K562 (cell line): ENCODE data around the gene PPP1CB. TPM values are rescaled to one million over a fixed set of nuclear protein-coding genes. Genes with fewer than 3 reads are reported as not detected.

ENCODE experiments used
- ATAC-seq: fragments of 200-7000 bp; cut with Tn5 transposase; 3 replicates; pipeline ENCODE4 v1.9.1; 2020; ENCODE audit warnings: moderate library complexity
- BruUV-seq: library from RNA; stranded (reverse); fragments of 400-500 nt; replicated peaks from 2 replicates; lab custom pipeline; 2021; lab: Mats Ljungman, UMichigan
- CTCF ChIA-PET: fragments of 300-600 bp; formaldehyde crosslinking; extraction: SDS; loops from one replicate; lab custom pipeline; 2021; ENCODE audit warnings: low intra/inter-chr PET ratio; lab: Yijun Ruan, JAX
- POLR2A ChIA-PET: fragments of 300-600, 350-650 bp; sonication (Branson Sonifier 250); formaldehyde crosslinking; extraction: SDS; loops from one replicate; lab custom pipeline; 2021; ENCODE audit warnings: antibody characterized with exemption, inconsistent platforms; lab: Yijun Ruan, JAX
- DNase-seq, 4 experiments: peaks; one replicate each; pipeline versions ENCODE4 v3.0.0 to v3.0.0-alpha.2; 2011 to 2018; ENCODE audit warnings: low spot score in 3 of 4, mixed read lengths in 3 of 4; ENCODE audit errors: extremely low read depth in 1 of 4
- FAIRE-seq: peaks from 2 replicates; lab custom pipeline; 2011; peaks lifted over from hg19 to GRCh38; lab: Jason Lieb, UNC
- H2AFZ ChIP-seq: 2 replicates; pipeline ENCODE4 v1.6.0; 2011; ENCODE audit warnings: low read depth, low read length, control low read depth, inconsistent platforms
- H3K27ac ChIP-seq: fragments of 200-600 bp; 3 replicates; pipeline ENCODE4 v1.8.0; 2011; ENCODE audit warnings: low read depth, mild to moderate bottlenecking, control low read depth, inconsistent platforms, low read length, moderate library complexity, mixed read lengths; ENCODE audit errors: extremely low read depth
- H3K27me3 ChIP-seq, 2 experiments: fragments of 300-600 bp in 1 of 2; 2 replicates in 1 of 2; 3 replicates in 1 of 2; pipeline versions ENCODE4 v1.6.0 to v1.8.0; 2011; ENCODE audit warnings: inconsistent platforms in 2 of 2, low read length in 2 of 2, mild to moderate bottlenecking in 1 of 2, mixed read lengths in 1 of 2, moderate library complexity in 1 of 2; ENCODE audit not compliant: control insufficient read depth in 2 of 2, insufficient read depth in 2 of 2
- H3K36me3 ChIP-seq: fragments of 300-600 bp; 3 replicates; pipeline ENCODE4 v1.8.0; 2011; ENCODE audit warnings: mild to moderate bottlenecking, low read length, inconsistent platforms; ENCODE audit not compliant: control insufficient read depth, insufficient read depth
- H3K4me1 ChIP-seq, 2 experiments: fragments of 200-600 bp in 1 of 2; replicated peaks in 1 of 2; 2 replicates in 1 of 2; 3 replicates in 1 of 2; pipeline versions ENCODE4 v1.5.1 to v1.8.0; 2011; ENCODE audit warnings: inconsistent platforms in 2 of 2, low read length in 2 of 2, mild to moderate bottlenecking in 1 of 2, mixed read lengths in 1 of 2, moderate library complexity in 1 of 2; ENCODE audit not compliant: control insufficient read depth in 2 of 2, insufficient read depth in 2 of 2
- H3K4me2 ChIP-seq: 2 replicates; pipeline ENCODE4 v1.6.1; 2011; ENCODE audit warnings: low read length, control low read depth, inconsistent platforms, mixed read lengths; ENCODE audit not compliant: insufficient read depth
- H3K4me3 ChIP-seq: fragments of 200-600 bp; sonication (generic), shearing (Covaris generic); 2 replicates; pipeline ENCODE4 v1.5.1; 2016; ENCODE audit warnings: control low read depth, inconsistent platforms
- H3K79me2 ChIP-seq: fragments of 200-600 bp; 3 replicates; pipeline ENCODE4 v1.8.0; 2011; ENCODE audit warnings: low read length, inconsistent platforms; ENCODE audit not compliant: control insufficient read depth, insufficient read depth
- H3K9ac ChIP-seq, 2 experiments: 2 replicates each; pipeline versions ENCODE4 v1.6.0 to v1.6.1; 2011; ENCODE audit warnings: low read depth in 2 of 2, low read length in 2 of 2, control low read depth in 1 of 2, inconsistent platforms in 1 of 2, mild to moderate bottlenecking in 1 of 2, mixed read lengths in 1 of 2; ENCODE audit not compliant: insufficient read depth in 1 of 2
- H3K9me1 ChIP-seq: one replicate; pipeline ENCODE4 v1.6.0; 2011; ENCODE audit warnings: inconsistent platforms, mild to moderate bottlenecking, low read length, moderate library complexity; ENCODE audit not compliant: control insufficient read depth, insufficient read depth
- H3K9me3 ChIP-seq: replicated peaks from 2 replicates; pipeline ENCODE4 v1.5.1; 2011; ENCODE audit warnings: low read depth, low read length, inconsistent platforms; ENCODE audit not compliant: control insufficient read depth, insufficient read depth
- H4K20me1 ChIP-seq: replicated peaks from 2 replicates; pipeline ENCODE4 v1.6.1; 2011; ENCODE audit warnings: low read length, inconsistent platforms, mixed read lengths; ENCODE audit not compliant: control insufficient read depth, insufficient read depth
- DNMT1 ChIP-seq: fragments of 450-650 bp; IDR thresholded peaks from 2 replicates; pipeline ENCODE4 v1.6.1; 2016; ENCODE audit warnings: antibody characterized with exemption, mild to moderate bottlenecking
- PCBP2 ChIP-seq: fragments of 200-400 bp; formaldehyde crosslinking; IDR thresholded peaks from 2 replicates; pipeline ENCODE4 v1.6.1; 2018; ENCODE audit warnings: low read length, low read depth, mild to moderate bottlenecking, moderate library complexity; ENCODE audit not compliant: poor library complexity, severe bottlenecking
- PTTG1 ChIP-seq: fragments of 450-650 bp; IDR thresholded peaks from 2 replicates; pipeline ENCODE4 v1.6.1; 2016; ENCODE audit warnings: low read depth, mild to moderate bottlenecking, missing genetic modification characterization, missing compliant biosample characterization
- ZBED1 ChIP-seq: IDR thresholded peaks from 2 replicates; pipeline ENCODE4 v1.6.1; 2014
- ZNF644 ChIP-seq: fragments of 200-800 bp; sonication (Bioruptor generic); IDR thresholded peaks from 2 replicates; pipeline ENCODE4 v1.6.1; 2016; ENCODE audit warnings: low read depth, missing genetic modification characterization, missing compliant biosample characterization
- ZNF668 ChIP-seq: fragments of 250-450 bp; sonication (Bioruptor Pico); IDR thresholded peaks from 2 replicates; pipeline ENCODE4 v1.8.0; 2022; ENCODE audit warnings: mild to moderate bottlenecking, inconsistent platforms
- WGBS: fragments of 100-300 bp; shearing (Covaris generic); methylation state at CpG from one replicate; pipeline ENCODE4 v1.1.6; 2016; ENCODE audit warnings: low coverage, mixed read lengths; ENCODE audit not compliant: insufficient coverage; ENCODE audit errors: missing lambda C conversion rate; 5-methylcytosine and 5-hydroxymethylcytosine counted together
- in situ Hi-C: fragments of 300-500 bp; cut with MboI; formaldehyde crosslinking; loops from 4 replicates; pipeline ENCODE4 v1.15.0; 2018; ENCODE audit warnings: inconsistent platforms, mixed read lengths
- intact Hi-C: fragments of 100-400 bp; cut with micrococcal nuclease; formaldehyde crosslinking; loops from 2 replicates; pipeline ENCODE4 v1.14.2; 2022
- polyA plus RNA-seq, 8 experiments: library from polyadenylated mRNA; depleted of rRNA in 4 of 8; stranded (reverse) in 5 of 8; unstranded in 3 of 8; fragments of >200 nt; fragmentation: Nextera tagmentation in 2 of 8; fragmentation: Illumina TruSeq in 1 of 8; extraction: Ambion mirVana in 2 of 8; extraction: Trizol in 1 of 8; gene quantifications; 2 replicates each; pipeline versions ENCODE4 v1.2.1 to v1.2.3, GENCODE V29; 2011 to 2014; ENCODE audit warnings: inconsistent platforms in 1 of 8, missing spikeins in 1 of 8
- total RNA-seq, 7 experiments: library from RNA; depleted of rRNA in 6 of 7; stranded (reverse); fragments of >200 nt in 6 of 7; fragmentation: Illumina TruSeq in 2 of 7; extraction: Trizol in 2 of 7; gene quantifications; 2 replicates each; pipeline versions ENCODE4 v1.2.1 to v1.2.3, GENCODE V29; 2011 to 2021; ENCODE audit warnings: low replicate concordance in 1 of 7
- TF ChIP-seq, protein P1 (sequence below): fragments of 250-450 bp; sonication (Bioruptor Pico); IDR thresholded peaks from 2 replicates; pipeline ENCODE4 v1.9.0; 2021; ENCODE audit warnings: mild to moderate bottlenecking, inconsistent platforms
- TF ChIP-seq, protein P2 (sequence below), 2 experiments: fragments of 450-650 bp; IDR thresholded peaks; 2 replicates each; pipeline ENCODE4 v1.6.1; 2018; ENCODE audit warnings: mild to moderate bottlenecking in 2 of 2, low read depth in 1 of 2; ENCODE audit not compliant: partially characterized antibody in 2 of 2
- TF ChIP-seq, protein P3 (sequence below): fragments of 450-650 bp; formaldehyde crosslinking; IDR thresholded peaks from 2 replicates; pipeline ENCODE4 v1.4.0; 2022; ENCODE audit warnings: missing genetic modification characterization

PPP1CB gene
- total and polyA plus RNA-seq, 9 of the 15 experiments (the other 6 are each of a cell fraction or from before 2014, with no cell fraction given) = 25.6 to 118 (median 58.9) TPM

DNA sequence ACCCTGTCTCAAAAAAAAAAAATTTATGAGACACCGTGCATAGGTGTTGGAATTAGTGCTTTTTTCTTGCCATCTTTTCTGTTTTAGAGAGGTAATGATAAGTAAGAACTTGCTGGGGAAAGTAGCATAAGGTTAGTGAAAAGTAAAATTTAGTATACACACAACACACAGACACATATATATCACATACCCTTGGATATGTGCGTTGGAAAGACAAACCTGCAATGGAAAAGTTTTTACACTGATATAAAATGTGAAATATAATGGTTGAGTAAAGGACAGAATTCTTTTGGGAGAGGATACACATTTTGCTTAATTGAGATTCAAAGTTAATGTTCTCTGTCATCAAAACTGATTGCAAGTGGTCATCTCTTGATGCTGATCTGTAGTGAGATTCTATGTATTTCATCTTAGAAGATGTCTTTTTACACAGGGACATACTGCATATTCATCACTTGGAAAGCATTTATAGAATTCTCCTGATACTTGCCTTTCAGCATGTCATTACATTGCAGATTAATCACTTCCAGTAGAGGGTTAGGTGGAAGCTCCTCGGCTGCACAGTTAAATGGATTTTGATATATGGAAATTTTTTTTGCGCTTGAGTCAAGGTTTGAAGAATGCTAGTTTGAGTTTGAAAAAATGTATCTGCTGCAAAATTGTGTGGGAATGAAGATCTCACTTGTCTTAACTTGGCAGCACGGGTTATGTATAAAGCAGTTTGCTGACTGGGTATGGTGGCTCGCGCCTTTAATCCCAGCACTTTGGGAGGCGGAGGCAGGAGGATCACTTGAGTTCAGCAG is 13.5 kb downstream of the PPP1CB start:
- H3K4me2 ChIP-seq = no peak overlapping the region
- H3K27me3 ChIP-seq = no peaks in the 10 kb centered on the region
- WGBS = 87% methylated on average over 8 of the region's 8 CpGs
- no peaks in the 10 kb centered on the region for H3K9me1 ChIP-seq
- no peak overlapping the region for H3K9ac ChIP-seq
- no peaks in the 10 kb centered on the region; the same call in 1 of the 2 replicates for H4K20me1 ChIP-seq
- no peak for ATAC-seq
- intact Hi-C loops (no loop called here), in situ Hi-C loops (loop anchor here (25.0 kb wide), 1 partner anchor 178 kb away; no protein-coding TSS in a partner anchor)
- H3K9me3 ChIP-seq = no peaks in the 10 kb centered on the region
- peaks cover 97% of the 10 kb centered on the region for H3K79me2 ChIP-seq
- no peak overlapping the region for H3K4me3 ChIP-seq
- FAIRE-seq = no peak
- BruUV-seq = no TSS peak
- ChIA-PET POLR2A (interaction anchor here (0.7 to 1.6 kb wide), 2 partner anchors 13 to 19 kb away, joined by 3 to 5 read pairs; partner anchors contain the start of gene PPP1CB), CTCF (no interaction called here)
- H3K27ac ChIP-seq = no peak overlapping the region
- peaks cover 0 to 4% of the 10 kb centered on the region in 2 experiments; a peak in 1 of 5 replicates for H3K4me1 ChIP-seq
- no peak overlapping the region for H2AFZ ChIP-seq
- no peak for DNase-seq
- H3K36me3 ChIP-seq = peaks cover 19% of the 10 kb centered on the region
- no peak for TF ChIP-seq PTTG1 (tag)
- TF ChIP-seq, protein P1, sequence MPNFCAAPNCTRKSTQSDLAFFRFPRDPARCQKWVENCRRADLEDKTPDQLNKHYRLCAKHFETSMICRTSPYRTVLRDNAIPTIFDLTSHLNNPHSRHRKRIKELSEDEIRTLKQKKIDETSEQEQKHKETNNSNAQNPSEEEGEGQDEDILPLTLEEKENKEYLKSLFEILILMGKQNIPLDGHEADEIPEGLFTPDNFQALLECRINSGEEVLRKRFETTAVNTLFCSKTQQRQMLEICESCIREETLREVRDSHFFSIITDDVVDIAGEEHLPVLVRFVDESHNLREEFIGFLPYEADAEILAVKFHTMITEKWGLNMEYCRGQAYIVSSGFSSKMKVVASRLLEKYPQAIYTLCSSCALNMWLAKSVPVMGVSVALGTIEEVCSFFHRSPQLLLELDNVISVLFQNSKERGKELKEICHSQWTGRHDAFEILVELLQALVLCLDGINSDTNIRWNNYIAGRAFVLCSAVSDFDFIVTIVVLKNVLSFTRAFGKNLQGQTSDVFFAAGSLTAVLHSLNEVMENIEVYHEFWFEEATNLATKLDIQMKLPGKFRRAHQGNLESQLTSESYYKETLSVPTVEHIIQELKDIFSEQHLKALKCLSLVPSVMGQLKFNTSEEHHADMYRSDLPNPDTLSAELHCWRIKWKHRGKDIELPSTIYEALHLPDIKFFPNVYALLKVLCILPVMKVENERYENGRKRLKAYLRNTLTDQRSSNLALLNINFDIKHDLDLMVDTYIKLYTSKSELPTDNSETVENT (CRISPR knock-in tag) = no peak
- TF ChIP-seq, protein P2, sequence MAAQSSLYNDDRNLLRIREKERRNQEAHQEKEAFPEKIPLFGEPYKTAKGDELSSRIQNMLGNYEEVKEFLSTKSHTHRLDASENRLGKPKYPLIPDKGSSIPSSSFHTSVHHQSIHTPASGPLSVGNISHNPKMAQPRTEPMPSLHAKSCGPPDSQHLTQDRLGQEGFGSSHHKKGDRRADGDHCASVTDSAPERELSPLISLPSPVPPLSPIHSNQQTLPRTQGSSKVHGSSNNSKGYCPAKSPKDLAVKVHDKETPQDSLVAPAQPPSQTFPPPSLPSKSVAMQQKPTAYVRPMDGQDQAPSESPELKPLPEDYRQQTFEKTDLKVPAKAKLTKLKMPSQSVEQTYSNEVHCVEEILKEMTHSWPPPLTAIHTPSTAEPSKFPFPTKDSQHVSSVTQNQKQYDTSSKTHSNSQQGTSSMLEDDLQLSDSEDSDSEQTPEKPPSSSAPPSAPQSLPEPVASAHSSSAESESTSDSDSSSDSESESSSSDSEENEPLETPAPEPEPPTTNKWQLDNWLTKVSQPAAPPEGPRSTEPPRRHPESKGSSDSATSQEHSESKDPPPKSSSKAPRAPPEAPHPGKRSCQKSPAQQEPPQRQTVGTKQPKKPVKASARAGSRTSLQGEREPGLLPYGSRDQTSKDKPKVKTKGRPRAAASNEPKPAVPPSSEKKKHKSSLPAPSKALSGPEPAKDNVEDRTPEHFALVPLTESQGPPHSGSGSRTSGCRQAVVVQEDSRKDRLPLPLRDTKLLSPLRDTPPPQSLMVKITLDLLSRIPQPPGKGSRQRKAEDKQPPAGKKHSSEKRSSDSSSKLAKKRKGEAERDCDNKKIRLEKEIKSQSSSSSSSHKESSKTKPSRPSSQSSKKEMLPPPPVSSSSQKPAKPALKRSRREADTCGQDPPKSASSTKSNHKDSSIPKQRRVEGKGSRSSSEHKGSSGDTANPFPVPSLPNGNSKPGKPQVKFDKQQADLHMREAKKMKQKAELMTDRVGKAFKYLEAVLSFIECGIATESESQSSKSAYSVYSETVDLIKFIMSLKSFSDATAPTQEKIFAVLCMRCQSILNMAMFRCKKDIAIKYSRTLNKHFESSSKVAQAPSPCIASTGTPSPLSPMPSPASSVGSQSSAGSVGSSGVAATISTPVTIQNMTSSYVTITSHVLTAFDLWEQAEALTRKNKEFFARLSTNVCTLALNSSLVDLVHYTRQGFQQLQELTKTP (IDR thresholded peaks at IDR 0.05; ENCODE audit: low read depth in 1 of 2, partially characterized antibody in 2 of 2) = no peak
- no peak for TF ChIP-seq ZBED1
- no peak for TF ChIP-seq DNMT1
- TF ChIP-seq ZNF668 (CRISPR knock-in tag) = no peak
- no peak for TF ChIP-seq PCBP2
- TF ChIP-seq ZNF644 = no peak
- TF ChIP-seq, protein P3, sequence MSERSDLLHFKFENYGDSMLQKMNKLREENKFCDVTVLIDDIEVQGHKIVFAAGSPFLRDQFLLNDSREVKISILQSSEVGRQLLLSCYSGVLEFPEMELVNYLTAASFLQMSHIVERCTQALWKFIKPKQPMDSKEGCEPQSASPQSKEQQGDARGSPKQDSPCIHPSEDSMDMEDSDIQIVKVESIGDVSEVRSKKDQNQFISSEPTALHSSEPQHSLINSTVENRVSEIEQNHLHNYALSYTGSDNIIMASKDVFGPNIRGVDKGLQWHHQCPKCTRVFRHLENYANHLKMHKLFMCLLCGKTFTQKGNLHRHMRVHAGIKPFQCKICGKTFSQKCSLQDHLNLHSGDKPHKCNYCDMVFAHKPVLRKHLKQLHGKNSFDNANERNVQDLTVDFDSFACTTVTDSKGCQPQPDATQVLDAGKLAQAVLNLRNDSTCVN (CRISPR knock-in tag) = no peak
